GM12865 (cell line): ENCODE results near the gene SLC38A4.

Experiments used
- DNase-seq: peaks from one replicate; pipeline ENCODE4 v3.0.0; 2010; ENCODE audit warnings: low read depth
- H3K4me3 ChIP-seq: 2 replicates; pipeline ENCODE4 v1.5.1; 2011; ENCODE audit warnings: mild to moderate bottlenecking, low read depth, low read length, control low read depth
- CTCF ChIP-seq: IDR thresholded peaks from 2 replicates; pipeline ENCODE4 v1.5.1; 2011; ENCODE audit warnings: low read length, control low read depth, low read depth, inconsistent platforms; ENCODE audit not compliant: insufficient read depth; ENCODE audit errors: missing control alignments

Gene SLC38A4

GRCh38 chr12:46825591-46826414 lies at the start of gene SLC38A4:
TSS of gene SLC38A4 (minus strand) at chr12:46825997. CDS start at chr12:46793071, 32,926 bp downstream.
- no peak for DNase-seq
- no peak within 1 kb of the TSS for H3K4me3 ChIP-seq
- TF ChIP-seq CTCF: no peak

- TF ChIP-seq CTCF: no peak
- no peak for DNase-seq
- no peak overlapping the region for H3K4me3 ChIP-seq
Observed at GRCh38 chr12:46875095-46875494, 49.3 kb upstream of the SLC38A4 start.

GRCh38 chr12:46874642-46875041 lies 48.8 kb upstream of the SLC38A4 start:
- DNase-seq: no peak
- TF ChIP-seq CTCF: no peak
- no peak overlapping the region for H3K4me3 ChIP-seq

GRCh38 chr12:46872135-46872534 lies 46.3 kb upstream of the SLC38A4 start:
- no peak overlapping the region for H3K4me3 ChIP-seq
- no peak for TF ChIP-seq CTCF
- DNase-seq: no peak

- DNase-seq: no peak
- no peak for TF ChIP-seq CTCF
- no peak overlapping the region for H3K4me3 ChIP-seq
Observed at GRCh38 chr12:46865311-46865710, 39.5 kb upstream of the SLC38A4 start.

- TF ChIP-seq CTCF: no peak
- no peak for DNase-seq
- no peak overlapping the region for H3K4me3 ChIP-seq
Observed at GRCh38 chr12:46858368-46858767, 32.6 kb upstream of the SLC38A4 start.

GRCh38 chr12:46857486-46857885 lies 31.7 kb upstream of the SLC38A4 start:
- no peak for DNase-seq

More at GRCh38 chr12:46857486-46857885, 31.7 kb upstream of the SLC38A4 start:
- no peak overlapping the region for H3K4me3 ChIP-seq
- no peak for TF ChIP-seq CTCF
